ENCODE data around the gene KPRP.

Gene KPRP

GRCh38 chr1:152756872-152757271, 953 bp upstream of the KPRP start:
- TF ChIP-seq ZNF274 (IDR thresholded peaks at IDR 0.05; ENCODE audit: low read depth, low read length) = no peak
- H3K4me3 ChIP-seq (ENCODE audit: low read length) = no peak overlapping the region

GRCh38 chr1:152758636-152759035, 811 bp downstream of the KPRP start:
- no peak overlapping the region for H3K4me3 ChIP-seq (ENCODE audit: low read length)
- no peak for TF ChIP-seq ZNF274 (IDR thresholded peaks at IDR 0.05; ENCODE audit: low read depth, low read length)

- no peak overlapping the region for H3K4me3 ChIP-seq (ENCODE audit: low read length)
- no peak for TF ChIP-seq ZNF274 (IDR thresholded peaks at IDR 0.05; ENCODE audit: low read depth, low read length)
Measured at GRCh38 chr1:152759453-152760173, 1.8 kb downstream of the KPRP start.

- H3K4me3 ChIP-seq (ENCODE audit: low read length) = no peak overlapping the region
- no peak for TF ChIP-seq ZNF274 (IDR thresholded peaks at IDR 0.05; ENCODE audit: low read depth, low read length)
Measured at GRCh38 chr1:152760551-152761190, 2.8 kb downstream of the KPRP start.

GRCh38 chr1:152761609-152762213, 3.9 kb downstream of the KPRP start:
- no peak overlapping the region for H3K4me3 ChIP-seq (ENCODE audit: low read length)
- no peak for TF ChIP-seq ZNF274 (IDR thresholded peaks at IDR 0.05; ENCODE audit: low read depth, low read length)

DNA sequence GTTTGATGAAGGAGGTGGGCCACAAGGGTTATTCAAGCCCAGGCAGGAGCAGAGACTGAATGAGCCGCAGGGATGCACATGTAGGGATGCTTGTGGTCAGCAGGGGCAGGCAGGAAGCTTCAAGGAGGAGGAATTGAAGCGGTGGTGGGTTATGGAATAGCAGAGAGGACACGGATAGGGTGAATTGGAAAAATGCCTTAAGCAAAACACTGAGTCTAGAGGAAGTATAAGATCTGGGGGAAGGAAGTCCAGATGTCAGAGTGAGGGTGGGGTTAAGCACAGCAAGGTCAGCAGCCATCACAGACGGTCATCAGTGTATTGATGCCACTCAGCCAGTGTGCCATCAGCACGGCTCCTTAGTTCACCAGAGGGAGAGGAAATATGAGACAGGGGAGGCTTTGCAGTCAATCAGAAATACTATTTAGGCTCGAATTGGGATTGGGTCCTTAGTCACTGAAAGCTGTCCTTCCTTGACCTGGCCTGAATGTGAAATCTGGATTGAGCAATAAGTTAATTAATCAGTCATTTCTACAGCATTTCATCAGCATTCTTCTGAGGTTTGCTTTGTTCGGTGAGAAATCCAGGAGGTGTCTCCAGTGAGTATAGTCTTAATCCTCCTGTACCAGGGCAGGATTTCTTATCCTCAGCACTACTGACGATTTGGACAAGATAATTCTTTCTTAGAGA, 11.2 kb downstream of the KPRP start:
- no peak overlapping the region for H3K4me3 ChIP-seq (ENCODE audit: low read length)
- TF ChIP-seq ZNF274 (IDR thresholded peaks at IDR 0.05; ENCODE audit: low read depth, low read length) = no peak

- TF ChIP-seq ZNF274 (IDR thresholded peaks at IDR 0.05; ENCODE audit: low read depth, low read length) = no peak
- H3K4me3 ChIP-seq (ENCODE audit: low read length) = no peak overlapping the region
Measured at GRCh38 chr1:152770411-152770810, 12.6 kb downstream of the KPRP start.

- no peak for TF ChIP-seq ZNF274 (IDR thresholded peaks at IDR 0.05; ENCODE audit: low read depth, low read length)
- no peak within 1 kb of the TSS for H3K4me3 ChIP-seq (ENCODE audit: low read length)
Measured at GRCh38 chr1:152774875-152775274, 17.1 kb downstream of the KPRP start, which contains the start of gene LCE1F. LCE1F (plus strand) TSS chr1:152775140; CDS start chr1:152776372, 1,232 bp downstream.

DNA sequence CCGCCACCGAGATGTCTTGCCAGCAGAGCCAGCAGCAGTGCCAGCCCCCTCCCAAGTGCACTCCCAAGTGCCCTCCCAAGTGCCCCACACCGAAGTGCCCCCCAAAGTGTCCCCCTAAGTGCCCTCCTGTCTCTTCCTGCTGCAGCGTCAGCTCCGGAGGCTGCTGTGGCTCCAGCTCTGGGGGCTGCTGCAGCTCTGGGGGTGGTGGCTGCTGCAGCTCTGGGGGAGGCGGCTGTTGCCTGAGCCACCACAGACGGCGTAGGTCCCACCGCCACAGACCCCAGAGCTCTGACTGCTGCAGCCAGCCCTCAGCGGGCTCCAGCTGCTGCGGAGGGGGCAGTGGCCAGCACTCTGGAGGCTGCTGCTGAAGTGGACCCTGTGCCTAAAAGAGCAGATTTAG, 18.5 kb downstream of the KPRP start:
- no peak overlapping the region for H3K4me3 ChIP-seq (ENCODE audit: low read length)
- no peak for TF ChIP-seq ZNF274 (IDR thresholded peaks at IDR 0.05; ENCODE audit: low read depth, low read length)

DNA sequence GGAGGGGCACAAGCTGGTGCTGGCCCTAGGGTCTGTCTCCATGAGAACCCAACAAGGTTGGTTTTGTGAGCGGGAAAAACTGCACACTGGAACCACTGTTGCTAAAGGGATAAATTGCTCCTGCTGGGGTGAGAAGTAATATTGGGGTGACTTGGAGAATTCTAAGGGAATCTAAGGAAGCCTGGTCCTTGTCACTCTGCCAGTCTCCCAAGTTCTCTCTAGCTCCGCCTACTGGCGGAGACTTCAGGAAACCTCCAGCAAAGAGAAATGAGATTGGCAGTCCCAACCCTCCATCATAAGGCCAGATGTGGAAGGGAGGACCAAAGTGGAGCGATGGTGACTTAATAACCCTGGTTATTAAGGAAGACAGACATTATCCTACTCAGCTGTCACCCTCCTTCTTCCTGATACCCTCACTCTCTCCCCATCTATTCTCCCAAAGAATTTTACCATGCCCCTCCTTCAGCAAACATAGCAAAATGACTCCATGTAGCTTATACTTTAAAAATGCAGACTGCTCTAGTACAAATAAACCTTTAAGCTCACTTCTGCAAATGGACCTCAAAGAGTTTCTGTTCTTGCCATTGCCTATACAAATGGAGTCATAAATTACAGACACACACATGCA, 19.8 kb downstream of the KPRP start:
- H3K4me3 ChIP-seq (ENCODE audit: low read length) = no peak overlapping the region
- no peak for TF ChIP-seq ZNF274 (IDR thresholded peaks at IDR 0.05; ENCODE audit: low read depth, low read length)

GRCh38 chr1:152783095-152783494, 25.3 kb downstream of the KPRP start:
- no peak overlapping the region for H3K4me3 ChIP-seq (ENCODE audit: low read length)
- TF ChIP-seq ZNF274 (IDR thresholded peaks at IDR 0.05; ENCODE audit: low read depth, low read length) = no peak

DNA sequence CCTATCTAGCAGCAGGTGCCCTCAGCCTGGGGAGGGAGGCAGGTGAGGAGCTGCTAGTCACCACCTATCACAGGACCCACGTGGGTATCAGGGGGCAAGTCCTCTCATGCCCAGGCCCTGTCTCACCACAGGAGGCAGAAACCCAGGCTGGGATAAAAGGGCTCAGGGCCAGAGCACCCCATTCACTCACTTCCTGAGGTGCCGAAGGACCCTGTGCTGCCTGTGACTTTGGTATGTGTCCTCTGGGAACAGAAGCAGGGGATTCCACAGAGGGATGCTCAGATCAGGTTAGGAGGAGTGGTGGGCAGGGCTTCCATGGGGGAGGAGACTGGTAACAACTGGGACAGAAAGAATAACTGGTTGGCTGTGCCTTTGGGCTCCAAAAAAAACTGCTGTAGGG, 28.3 kb downstream of the KPRP start, which contains the start of gene LCE1E:
TSS of gene LCE1E (plus strand) at position 181 of the 400 bp plus-strand sequence. CDS start 1,043 bp downstream, outside the sequence.
- no peak within 1 kb of the TSS for H3K4me3 ChIP-seq (ENCODE audit: low read length)
- no peak for TF ChIP-seq ZNF274 (IDR thresholded peaks at IDR 0.05; ENCODE audit: low read depth, low read length)

- no peak overlapping the region for H3K4me3 ChIP-seq (ENCODE audit: low read length)
- TF ChIP-seq ZNF274 (IDR thresholded peaks at IDR 0.05; ENCODE audit: low read depth, low read length) = no peak
Measured at GRCh38 chr1:152795686-152796085, 37.9 kb downstream of the KPRP start.

DNA sequence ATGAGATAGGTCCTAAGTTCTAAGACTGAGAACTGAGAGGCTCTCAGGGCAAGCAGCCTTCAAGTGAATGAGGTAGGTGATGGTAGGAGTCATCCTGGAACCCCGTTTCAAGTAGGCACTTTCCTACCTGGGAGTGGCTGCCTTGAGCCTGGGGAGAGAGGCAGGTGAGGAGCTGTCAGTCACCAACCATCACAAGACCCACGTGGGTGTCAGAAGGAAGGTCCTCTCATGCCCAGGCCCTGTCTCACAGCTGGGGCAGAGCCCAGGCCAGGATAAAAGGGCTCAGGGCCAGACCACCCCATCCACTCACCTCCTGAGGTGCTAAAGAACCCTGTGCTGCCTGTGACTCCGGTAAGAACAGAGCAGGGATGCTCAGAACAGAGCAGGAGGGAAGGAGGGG, 38.6 kb downstream of the KPRP start, which contains the start of gene LCE1D:
TSS of gene LCE1D (plus strand) at position 301 of the 400 bp plus-strand sequence. CDS start 1,074 bp downstream, outside the sequence.
- no peak for TF ChIP-seq ZNF274 (IDR thresholded peaks at IDR 0.05; ENCODE audit: low read depth, low read length)
- H3K4me3 ChIP-seq (ENCODE audit: low read length) = no peak within 1 kb of the TSS
